HG03097 (cell line): ENCODE data around the gene FANCC.
"Not testable (repeated sequence)": the region's sequence is repeated elsewhere in the genome, so short reads cannot be mapped to it uniquely, and the experiment has no call there.

Source experiments
- ATAC-seq: cut with Tn5 transposase; IDR thresholded peaks from one replicate; pipeline ENCODE4 v1.9.1; 2021; ENCODE audit not compliant: unreplicated experiment, low FRiP score

The FANCC gene

GRCh38 chr9:95242613-95243012, 74.9 kb downstream of the FANCC start:
- no peak for ATAC-seq

DNA sequence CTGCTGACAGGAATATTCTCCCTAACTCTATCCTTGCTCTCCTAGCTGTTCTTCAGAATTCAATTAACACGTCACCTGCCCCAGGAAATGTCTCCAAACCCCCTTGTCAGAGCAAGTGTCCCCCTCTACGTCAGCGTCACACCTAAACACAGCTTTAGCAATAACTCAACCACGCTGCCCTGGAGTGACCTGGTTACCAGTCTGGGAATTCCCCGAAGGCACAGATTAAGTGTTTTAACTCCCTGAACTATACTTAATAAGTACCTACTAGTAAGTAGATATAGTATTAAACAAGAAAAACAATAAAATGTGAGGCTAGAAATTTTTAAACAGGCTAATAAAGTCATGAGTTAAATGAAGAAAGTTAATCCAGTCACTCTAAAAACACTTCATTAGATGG, 78.4 kb downstream of the FANCC start:
- ATAC-seq: no peak

- ATAC-seq: no peak
Measured at GRCh38 chr9:95237336-95237735, 80.2 kb downstream of the FANCC start.

GRCh38 chr9:95230046-95230445, 87.5 kb downstream of the FANCC start:
- ATAC-seq: no peak

DNA sequence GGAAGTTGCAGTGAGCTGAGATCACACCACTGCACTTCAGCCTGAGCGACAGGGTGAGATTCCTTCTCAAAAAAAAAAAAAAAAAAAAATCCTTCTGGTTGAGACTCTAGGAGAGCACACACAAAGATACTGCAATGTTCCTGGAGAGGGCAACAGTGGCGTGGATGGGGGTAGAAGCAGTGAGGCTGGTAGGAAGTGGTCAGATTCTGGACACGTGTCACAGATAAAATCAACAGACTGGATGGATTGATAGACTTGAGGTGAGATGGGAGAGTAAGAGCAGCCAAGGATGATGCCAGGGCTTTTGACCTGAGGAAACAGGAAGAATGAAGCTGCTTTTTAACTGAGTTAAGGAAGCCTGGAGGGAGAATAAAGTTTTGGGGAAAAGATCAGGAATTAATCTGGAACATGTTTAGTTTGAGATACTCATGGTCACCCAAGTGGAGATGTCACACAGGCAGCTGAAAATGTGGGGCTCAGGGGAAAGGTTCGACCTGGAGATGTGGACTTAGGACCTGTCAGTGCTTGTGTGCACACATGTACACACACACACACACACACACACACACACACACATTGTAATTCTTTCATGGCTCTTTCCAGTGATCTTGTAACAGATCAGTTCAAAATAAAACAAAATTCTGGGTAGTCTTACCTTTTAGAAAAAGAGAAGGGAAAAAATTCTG, 88.1 kb downstream of the FANCC start:
- ATAC-seq: no peak

DNA sequence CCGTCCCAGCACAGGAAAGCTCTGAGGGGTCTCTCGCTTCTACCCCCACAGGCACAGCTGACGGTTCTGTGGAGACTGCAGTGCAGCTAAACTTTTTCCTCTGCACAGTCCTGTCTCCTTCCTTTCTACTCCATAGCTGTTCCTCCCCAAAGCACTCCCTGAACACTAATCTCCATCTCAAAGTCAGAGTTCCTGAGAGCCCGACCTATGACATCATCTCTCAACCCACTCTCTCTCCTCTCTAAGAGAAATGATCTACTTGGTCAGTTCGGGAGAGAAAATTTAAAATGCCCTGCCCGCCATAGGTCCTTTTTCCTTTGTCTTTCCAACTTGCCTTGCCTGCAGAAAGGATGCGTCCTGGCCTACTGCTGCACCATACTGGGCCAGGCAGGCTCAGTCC, 90.6 kb downstream of the FANCC start:
- ATAC-seq: no peak

- no peak for ATAC-seq
Measured at GRCh38 chr9:95225726-95226106, 91.8 kb downstream of the FANCC start.

DNA sequence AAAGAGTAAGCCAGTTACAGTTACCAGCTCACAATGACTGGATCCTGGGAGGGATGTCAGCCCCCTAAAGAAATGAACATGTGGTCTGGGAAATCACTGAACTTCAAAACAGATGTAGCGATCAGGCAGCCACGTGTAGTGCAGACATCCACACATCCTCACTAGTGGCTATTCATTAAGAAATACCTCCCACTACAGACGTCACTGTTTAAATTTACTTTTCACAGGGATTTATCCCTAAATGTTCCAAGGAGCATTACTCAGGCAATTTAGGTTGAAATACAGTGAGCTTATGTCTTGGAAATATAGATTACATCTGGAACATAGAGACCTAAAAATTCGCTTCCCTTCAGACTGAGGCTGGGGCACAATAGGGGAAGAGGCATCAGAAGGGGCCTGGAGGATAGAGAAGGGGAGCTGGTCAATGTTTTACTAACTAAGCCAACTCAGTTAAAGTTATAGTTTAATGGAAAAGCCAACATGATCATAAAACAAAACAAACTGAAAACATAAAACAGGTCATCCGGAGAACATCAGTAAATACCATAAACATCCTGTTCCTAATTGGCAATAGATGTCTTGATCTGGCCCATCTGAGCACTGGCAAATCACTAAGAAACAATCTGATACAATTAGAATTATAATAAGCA, 92.3 kb downstream of the FANCC start:
- ATAC-seq: no peak

DNA sequence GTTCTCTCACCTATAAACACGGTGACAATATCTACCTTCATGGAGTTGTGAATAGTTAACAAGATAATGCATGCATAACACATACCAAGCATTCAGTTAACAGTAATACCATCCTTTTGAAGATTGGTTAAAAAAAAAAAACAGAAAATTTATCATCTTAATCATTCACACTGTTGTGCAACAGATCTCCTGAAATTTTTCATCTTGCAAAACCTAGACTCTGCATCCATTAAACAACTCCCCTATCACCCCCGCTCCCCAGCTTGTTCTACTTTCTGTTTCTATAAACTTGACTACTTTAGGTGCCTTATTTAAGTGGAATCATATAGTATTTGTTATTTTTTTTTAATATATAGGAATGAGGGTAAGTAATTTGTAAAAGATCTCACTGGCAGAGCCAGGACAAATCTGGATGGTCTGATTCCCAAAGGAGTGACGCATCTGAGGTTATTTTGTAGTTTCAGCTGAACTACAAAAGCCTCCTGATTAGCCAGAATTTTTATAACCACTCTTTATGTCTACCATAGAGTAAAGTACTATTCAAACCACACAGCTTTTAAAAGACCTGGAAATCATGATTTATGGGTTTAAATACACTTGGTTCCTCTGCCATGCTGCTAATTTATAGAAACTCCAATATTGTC, 93.0 kb downstream of the FANCC start:
- ATAC-seq: no peak

DNA sequence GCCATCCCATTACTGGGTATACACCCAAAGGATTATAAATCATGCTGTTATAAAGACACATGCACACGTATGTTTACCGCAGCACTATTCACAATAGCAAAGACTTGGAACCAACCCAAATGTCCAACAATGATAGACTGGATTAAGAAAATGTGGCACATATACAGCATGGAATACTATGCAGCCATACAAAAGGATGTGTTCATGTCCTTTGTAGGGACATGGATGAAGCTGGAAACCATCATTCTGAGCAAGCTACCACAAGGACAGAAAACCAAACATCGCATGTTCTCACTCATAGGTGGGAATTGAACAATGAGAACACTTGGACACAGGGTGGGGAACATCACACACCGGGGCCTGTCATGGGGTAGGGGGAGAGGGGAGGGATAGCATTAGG, 97.2 kb downstream of the FANCC start:
- not testable (repeated sequence) for ATAC-seq

DNA sequence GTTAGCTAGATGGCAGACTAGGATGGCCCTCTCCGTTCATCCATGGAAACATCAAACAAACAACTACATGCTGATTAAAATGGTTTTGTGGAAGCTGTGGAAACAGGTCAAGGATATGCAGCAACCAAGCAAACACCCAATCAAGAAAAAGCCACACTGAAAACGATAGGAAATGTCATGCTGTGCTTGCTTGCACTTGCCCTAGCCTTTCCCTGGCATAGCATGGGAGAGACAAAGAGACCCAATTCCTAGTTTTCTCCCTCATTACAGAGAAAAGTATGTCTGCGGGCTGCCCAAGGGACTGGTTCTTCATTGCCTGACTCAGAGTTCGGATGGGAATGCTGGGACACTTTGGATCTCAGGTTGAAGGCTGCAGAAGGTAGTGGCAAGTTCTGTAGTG, 98.7 kb downstream of the FANCC start:
- no peak for ATAC-seq

GRCh38 chr9:95217936-95218335, 99.6 kb downstream of the FANCC start:
- ATAC-seq: no peak

GRCh38 chr9:95215336-95215898, 102.1 kb downstream of the FANCC start:
- no peak for ATAC-seq

DNA sequence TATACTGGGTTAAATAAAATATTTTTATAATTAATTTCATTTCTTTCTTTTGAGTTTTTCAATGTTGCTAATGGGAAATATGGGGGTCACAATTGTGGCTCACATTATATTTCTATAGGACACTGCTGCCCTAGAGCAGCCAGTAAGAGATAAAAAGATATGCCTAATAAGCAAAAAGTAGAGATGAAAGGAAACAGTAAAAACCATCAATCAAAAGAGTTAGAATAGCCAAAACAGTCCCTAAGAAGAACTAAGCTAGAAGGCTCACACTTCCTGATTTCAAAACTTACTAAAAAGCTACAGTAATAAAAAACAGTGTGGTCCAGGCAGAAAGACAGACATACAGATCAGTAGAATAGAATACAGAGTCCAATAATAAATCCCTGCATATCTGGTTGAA, 104.4 kb downstream of the FANCC start:
- no peak for ATAC-seq

DNA sequence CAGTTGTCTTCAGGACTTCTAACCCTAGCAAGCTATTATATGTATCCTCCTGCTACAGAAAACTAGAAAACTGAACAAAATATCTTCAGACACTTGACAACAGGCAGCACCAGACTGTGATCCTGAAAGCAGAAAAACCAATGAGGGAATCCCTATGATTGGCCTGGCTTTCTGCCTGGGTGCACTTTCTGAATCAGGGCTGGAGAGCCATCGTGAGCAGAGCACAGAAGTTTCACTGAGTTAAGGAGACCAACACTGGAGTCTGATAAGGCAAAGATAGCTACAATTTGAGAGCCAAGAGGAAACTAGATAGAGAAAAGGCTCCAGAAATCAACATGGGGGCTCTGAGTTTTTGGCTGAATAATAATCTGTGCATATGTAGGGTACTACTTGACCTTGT, 106.5 kb downstream of the FANCC start:
- ATAC-seq: no peak

- no peak for ATAC-seq
Measured at GRCh38 chr9:95207403-95207802, 110.1 kb downstream of the FANCC start.

DNA sequence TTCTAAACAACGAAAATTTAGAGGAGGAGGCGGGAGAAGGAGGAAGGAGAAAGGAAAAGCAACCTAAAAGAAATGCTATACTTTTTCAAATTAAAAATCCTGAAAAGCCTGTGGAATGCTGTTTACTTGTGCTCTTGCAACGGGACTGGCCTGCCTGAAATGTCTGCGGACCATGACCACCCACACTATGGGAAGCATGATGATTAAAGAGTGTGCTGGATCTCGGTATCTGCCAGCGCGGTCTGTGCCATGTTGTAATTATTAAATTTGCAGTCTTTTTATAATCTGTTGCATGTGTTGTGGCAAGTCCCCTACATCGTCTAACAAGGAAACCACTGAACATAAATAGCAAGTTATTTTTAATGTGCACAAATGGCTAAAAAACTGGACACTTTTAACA, 111.4 kb downstream of the FANCC start:
- ATAC-seq: no peak

DNA sequence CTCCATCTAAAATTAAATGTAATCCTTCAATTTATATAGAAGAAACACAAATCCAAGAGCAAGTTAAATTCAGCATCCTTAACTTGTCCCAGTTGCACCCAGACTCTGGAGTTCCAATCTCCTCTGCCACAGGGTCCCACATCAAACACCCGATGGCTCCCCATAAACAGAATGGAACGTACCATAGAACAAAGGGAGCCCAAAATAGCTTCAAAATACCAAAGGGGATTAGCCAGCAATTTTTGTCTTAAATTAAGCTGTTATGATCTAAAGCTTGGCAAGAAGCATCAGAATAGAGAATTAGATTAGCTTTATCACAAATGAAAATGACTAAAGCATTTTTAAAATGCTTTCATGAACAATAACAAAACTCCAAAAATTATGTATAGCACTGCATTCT, 112.8 kb downstream of the FANCC start:
- no peak for ATAC-seq

DNA sequence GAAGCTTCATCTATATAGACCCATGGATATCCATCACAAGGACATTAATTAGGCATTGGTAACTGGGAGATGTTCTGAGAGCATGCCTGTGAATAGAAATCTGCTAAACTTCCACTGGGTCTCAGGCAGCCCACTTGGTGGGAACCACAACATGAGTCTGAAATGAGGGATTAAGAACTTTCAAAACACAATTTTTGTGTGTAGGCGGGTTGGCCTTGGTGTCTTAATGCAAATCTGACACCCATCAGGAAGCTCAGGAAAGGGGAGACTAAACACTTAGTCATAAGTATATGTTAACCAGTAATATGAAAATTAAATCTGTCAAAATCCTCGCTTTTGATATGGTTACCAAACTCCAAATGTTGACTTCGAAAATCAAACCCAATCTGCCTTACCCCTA, 113.2 kb downstream of the FANCC start:
- no peak for ATAC-seq

DNA sequence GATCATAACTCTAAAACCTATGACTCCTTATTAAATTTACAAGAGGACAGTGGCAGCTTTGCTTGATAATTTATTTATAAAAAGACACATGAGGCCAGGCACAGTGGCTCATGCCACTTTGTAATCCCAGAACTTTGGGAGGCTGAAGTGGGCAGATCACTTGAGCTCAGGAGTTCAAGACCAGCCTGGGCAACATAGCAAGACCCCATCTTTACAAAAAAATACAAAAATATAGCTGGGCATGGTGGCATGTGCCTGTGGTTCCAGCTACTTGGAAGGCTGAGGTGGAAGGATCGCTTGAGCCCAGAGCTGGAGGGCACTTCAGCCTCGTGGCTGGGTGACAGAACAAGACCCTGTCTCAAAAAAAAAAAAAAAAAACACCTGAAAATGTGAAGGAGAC, 114.5 kb downstream of the FANCC start:
- ATAC-seq: not testable (repeated sequence)

DNA sequence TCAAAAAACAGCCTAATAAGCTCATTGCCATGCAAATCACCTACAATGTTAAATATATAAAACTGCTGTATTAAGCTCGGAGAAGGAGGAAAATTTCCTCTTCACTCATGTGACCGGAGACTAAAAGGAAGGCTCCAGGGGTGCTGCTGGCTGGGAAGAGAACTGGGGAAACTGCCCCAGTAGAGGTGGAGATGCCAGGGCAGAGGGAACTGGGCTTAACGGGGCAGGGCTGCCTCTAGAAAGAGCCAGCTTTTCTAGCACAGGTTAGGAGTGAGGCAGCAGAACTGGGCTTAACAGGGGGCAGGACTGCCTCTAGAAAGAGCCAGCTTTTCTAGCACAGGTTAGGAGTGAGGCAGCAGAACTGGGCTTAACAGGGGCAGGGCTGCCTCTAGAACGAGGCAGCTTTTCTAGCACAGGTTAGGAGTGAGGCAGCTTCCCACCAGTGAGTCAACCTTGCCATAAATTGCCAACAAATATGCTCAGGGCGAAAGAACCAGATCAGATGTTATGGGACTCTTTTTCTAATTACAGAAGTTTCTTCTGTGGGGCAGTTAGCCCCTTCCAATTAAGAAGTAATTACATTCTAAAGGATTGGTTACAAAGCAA, 115.3 kb downstream of the FANCC start:
- no peak for ATAC-seq
